ENCODE measurements around the gene SLAMF9.

SLAMF9 gene

DNA sequence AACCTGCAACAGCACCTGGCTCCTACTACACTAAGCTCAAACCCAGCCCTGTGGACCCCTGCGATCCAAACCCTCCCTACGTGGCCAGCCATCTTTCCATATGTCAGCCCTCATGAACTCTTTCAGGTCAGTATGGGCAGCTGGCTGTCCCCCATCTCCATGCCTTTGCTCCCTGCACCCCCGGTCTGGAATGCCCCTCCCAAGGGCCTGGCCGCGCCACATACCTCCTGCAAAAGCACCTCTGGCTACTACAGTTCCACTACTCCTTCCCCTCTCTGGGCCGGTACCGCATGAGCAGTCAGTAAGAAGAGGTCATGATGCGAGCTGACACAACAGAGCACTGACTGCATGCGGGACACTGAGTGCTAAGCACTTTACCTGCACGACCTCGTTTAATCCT is 18.7 kb downstream of the SLAMF9 start:
- peaks cover 47% of the 10 kb centered on the region for H3K4me1 ChIP-seq (ENCODE audit: control insufficient read depth, low read length)
- no peak overlapping the region for H3K4me2 ChIP-seq (ENCODE audit: low read length)
- H3K9me3 ChIP-seq (ENCODE audit: control insufficient read depth, insufficient read depth, low read length), result no peaks in the 10 kb centered on the region
- H3K4me3 ChIP-seq (ENCODE audit: low read length), result no peak overlapping the region
- TF ChIP-seq CTCF (IDR thresholded peaks at IDR 0.05; ENCODE audit: low read depth, low read length, poor library complexity, severe bottlenecking) (no peak), EZH2phosphoT487 (IDR thresholded peaks at IDR 0.05; ENCODE audit: borderline replicate concordance, low read length) (no peak)
- no peaks in the 10 kb centered on the region for H3K36me3 ChIP-seq (ENCODE audit: control insufficient read depth, low read length)
- peaks cover 5% of the 10 kb centered on the region; the same call in 1 of the 2 replicates for H3K27me3 ChIP-seq (ENCODE audit: control insufficient read depth, low read length)
- no peaks in the 10 kb centered on the region for H3K9me2 ChIP-seq (replicated peaks; ENCODE audit: control insufficient read depth, low read length)
- no peaks in the 10 kb centered on the region for H3F3A ChIP-seq (ENCODE audit: control insufficient read depth, insufficient read depth)
- H3K79me2 ChIP-seq (ENCODE audit: control insufficient read depth, low read length), result no peaks in the 10 kb centered on the region
- no peak overlapping the region for H3K27ac ChIP-seq (ENCODE audit: low read depth, low read length)
- H4K20me1 ChIP-seq (ENCODE audit: control insufficient read depth, insufficient read depth, low read depth, low read length), result no peaks in the 10 kb centered on the region

GRCh38 chr1:159934136-159935039 is 19.6 kb downstream of the SLAMF9 start:
- Histone ChIP-seq H3K27ac (ENCODE audit: low read depth, low read length) (no peak overlapping the region), H4K20me1 (ENCODE audit: control insufficient read depth, insufficient read depth, low read depth, low read length) (no peaks in the 10 kb centered on the region), H3K4me2 (ENCODE audit: low read length) (no peak overlapping the region), H3K4me3 (ENCODE audit: low read length) (no peak overlapping the region), H3K9me2 (replicated peaks; ENCODE audit: control insufficient read depth, low read length) (no peaks in the 10 kb centered on the region), H3K79me2 (ENCODE audit: control insufficient read depth, low read length) (no peaks in the 10 kb centered on the region), H3F3A (ENCODE audit: control insufficient read depth, insufficient read depth) (no peaks in the 10 kb centered on the region), H3K36me3 (ENCODE audit: control insufficient read depth, low read length) (no peaks in the 10 kb centered on the region), H3K9me3 (ENCODE audit: control insufficient read depth, insufficient read depth, low read length) (no peaks in the 10 kb centered on the region), H3K4me1 (ENCODE audit: control insufficient read depth, low read length) (peaks cover 38% of the 10 kb centered on the region), H3K27me3 (ENCODE audit: control insufficient read depth, low read length) (peaks cover 5% of the 10 kb centered on the region; the same call in 1 of the 2 replicates)
- TF ChIP-seq EZH2phosphoT487 (IDR thresholded peaks at IDR 0.05; ENCODE audit: borderline replicate concordance, low read length), result no peak
- no peak for TF ChIP-seq CTCF (IDR thresholded peaks at IDR 0.05; ENCODE audit: low read depth, low read length, poor library complexity, severe bottlenecking)

GRCh38 chr1:159933347-159933746 is 20.7 kb downstream of the SLAMF9 start:
- no peaks in the 10 kb centered on the region for H3F3A ChIP-seq (ENCODE audit: control insufficient read depth, insufficient read depth)
- no peaks in the 10 kb centered on the region for H3K9me3 ChIP-seq (ENCODE audit: control insufficient read depth, insufficient read depth, low read length)
- no peaks in the 10 kb centered on the region for H3K79me2 ChIP-seq (ENCODE audit: control insufficient read depth, low read length)
- no peak for TF ChIP-seq CTCF (IDR thresholded peaks at IDR 0.05; ENCODE audit: low read depth, low read length, poor library complexity, severe bottlenecking)
- no peak for TF ChIP-seq EZH2phosphoT487 (IDR thresholded peaks at IDR 0.05; ENCODE audit: borderline replicate concordance, low read length)
- no peaks in the 10 kb centered on the region for H4K20me1 ChIP-seq (ENCODE audit: control insufficient read depth, insufficient read depth, low read depth, low read length)
- H3K36me3 ChIP-seq (ENCODE audit: control insufficient read depth, low read length), result no peaks in the 10 kb centered on the region
- peaks cover 28% of the 10 kb centered on the region for H3K4me1 ChIP-seq (ENCODE audit: control insufficient read depth, low read length)
- H3K27ac ChIP-seq (ENCODE audit: low read depth, low read length), result no peak overlapping the region
- no peaks in the 10 kb centered on the region for H3K9me2 ChIP-seq (replicated peaks; ENCODE audit: control insufficient read depth, low read length)
- H3K4me3 ChIP-seq (ENCODE audit: low read length), result no peak overlapping the region
- H3K27me3 ChIP-seq (ENCODE audit: control insufficient read depth, low read length), result peaks cover 5% of the 10 kb centered on the region; the same call in 1 of the 2 replicates
- no peak overlapping the region for H3K4me2 ChIP-seq (ENCODE audit: low read length)

Data from DOHH2 (cell line).